Transverse colon (tissue), 4 donors: ENCODE results near the gene SLC25A47. TPM values are rescaled to one million over a fixed set of nuclear protein-coding genes. Genes with fewer than 3 reads are reported as not detected.
A peak's percentile ranks its signal among the peaks of the same experiment; 100 is the strongest.

ENCODE experiments used
- DNase-seq: peaks from one replicate; pipeline ENCODE4 v3.0.0-alpha.2; 2019
- H3K27ac ChIP-seq, 4 donors: fragments of 200-600 bp; sonication (generic); 2 replicates each; pipeline ENCODE4 v1.5.1; 2016 to 2018; ENCODE audit warnings: inconsistent platforms in 4 of 4
- H3K27me3 ChIP-seq: fragments of 200-600 bp; sonication (generic); 2 replicates; pipeline ENCODE4 v1.5.1; 2017; ENCODE audit warnings: inconsistent platforms
- H3K36me3 ChIP-seq, 4 donors: fragments of 200-600 bp; sonication (generic); 2 replicates each; pipeline ENCODE4 v1.5.1; 2017 to 2019; ENCODE audit warnings: inconsistent platforms in 4 of 4
- H3K4me1 ChIP-seq, 4 donors: fragments of 200-600 bp; sonication (generic); 2 replicates each; pipeline ENCODE4 v1.5.1; 2017 to 2020; ENCODE audit warnings: inconsistent platforms in 4 of 4
- H3K4me3 ChIP-seq, 4 donors: fragments of 200-600 bp; sonication (generic); 1 replicate in 1 of 4; 2 replicates in 3 of 4; pipeline versions ENCODE4 v1.5.1 to v1.6.1; 2017 to 2019; ENCODE audit warnings: inconsistent platforms in 4 of 4
- H3K9me3 ChIP-seq, 2 donors: fragments of 200-600 bp; sonication (generic); 2 replicates each; pipeline ENCODE4 v1.5.1; 2017 to 2019; ENCODE audit warnings: inconsistent platforms in 2 of 2
- EP300 ChIP-seq: sonication (generic); formaldehyde crosslinking; IDR thresholded peaks from one replicate; pipeline ENCODE4 v1.6.1; 2017; ENCODE audit warnings: antibody characterized with exemption, low read depth
- POLR2A ChIP-seq: fragments of 450-650 bp; IDR thresholded peaks from one replicate; pipeline ENCODE4 v1.6.1; 2016; ENCODE audit warnings: antibody characterized with exemption, mild to moderate bottlenecking, moderate library complexity
- POLR2AphosphoS5 ChIP-seq, 3 donors: sonication (generic); formaldehyde crosslinking; IDR thresholded peaks; one replicate each; pipeline ENCODE4 v1.6.1; 2016; ENCODE audit warnings: antibody characterized with exemption in 3 of 3
- WGBS, 2 donors: methylation state at CpG; one replicate each; pipeline ENCODE4 v1.1.5; 2018; ENCODE audit warnings: low coverage in 1 of 2; 5-methylcytosine and 5-hydroxymethylcytosine counted together
- in situ Hi-C, 4 donors: fragments of 200-750 bp; cut with MboI; loops; one replicate each; pipeline versions ENCODE4 v1.15.0 to v1.15.1; 2017; ENCODE audit warnings: low sequenced_read_pairs in 3 of 4, low pct_ligation_motif_present in 1 of 4, low pct_unique_long_range_greater_than_20kb in 1 of 4
- intact Hi-C: fragments of 100-400 bp; cut with DNase I; formaldehyde crosslinking; loops from one replicate; pipeline ENCODE4 v1.15.1; 2023; ENCODE audit warnings: low total_unique reads
- total RNA-seq, 4 donors: library from RNA; depleted of rRNA; stranded (reverse); fragments of >200 nt; gene quantifications; one replicate each; pipeline ENCODE4 v1.1.0, GENCODE V29; 2016
- TF ChIP-seq, protein P1 (sequence below), 5 experiments: fragments of 200-600 bp in 3 of 5; fragments of 450-650 bp in 2 of 5; sonication (generic) in 3 of 5; IDR thresholded peaks; 1 replicate in 2 of 5; 2 replicates in 3 of 5; pipeline ENCODE4 v1.5.1; 2016 to 2017; ENCODE audit warnings: antibody characterized with exemption in 5 of 5, inconsistent platforms in 3 of 5, mild to moderate bottlenecking in 2 of 5, moderate library complexity in 1 of 5

Gene SLC25A47
- total RNA-seq, 4 donors from 2014 or later, result 0.27 to 0.32 TPM; not detected in 2

DNA sequence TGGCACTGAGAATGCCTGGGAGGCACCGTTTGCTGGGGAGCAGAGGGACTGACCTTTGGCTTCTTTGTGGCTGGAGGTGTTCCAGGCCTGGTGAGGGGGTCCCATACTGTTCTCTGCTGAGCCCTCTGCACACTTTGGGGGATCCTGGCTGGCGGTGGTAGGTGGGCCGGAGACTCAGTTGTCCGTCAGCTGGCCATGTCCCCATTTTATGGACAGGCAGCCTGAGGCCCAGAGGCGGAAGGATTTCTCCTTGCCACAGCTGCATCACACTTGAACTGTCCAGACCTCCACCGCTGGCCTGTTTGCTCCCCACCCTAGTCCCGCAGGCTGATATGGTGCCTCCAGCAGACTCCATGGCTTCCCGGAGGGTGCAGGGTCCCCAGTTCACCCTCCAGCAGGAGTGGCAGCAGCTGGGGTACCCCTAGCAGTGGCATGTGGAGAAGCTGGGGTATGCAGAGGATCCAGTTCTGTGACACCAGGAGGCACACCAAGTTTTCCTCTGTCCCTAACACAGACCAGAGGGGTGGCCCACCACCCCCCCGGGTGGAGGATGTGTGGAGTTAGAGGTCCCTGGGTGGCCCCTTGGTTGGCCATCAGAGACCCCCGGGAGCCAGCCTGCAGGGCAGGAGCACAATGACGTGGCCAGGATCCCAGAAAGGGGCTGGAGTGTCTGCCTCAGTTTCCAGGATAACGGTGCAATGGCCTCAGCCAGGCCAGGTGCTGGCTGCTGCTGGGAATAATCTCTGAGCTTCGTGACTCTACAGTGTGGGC lies 31.6 kb upstream of the SLC25A47 start:
- Histone ChIP-seq H3K27ac (no peak overlapping the region), H3K9me3 (no peaks in the 10 kb centered on the region), H3K4me3 (no peak overlapping the region), H3K36me3 (no peaks in the 10 kb centered on the region), H3K4me1 (peaks cover 0 to 2% (median under 1%) of the 10 kb centered on the region in 4 donors), H3K27me3 (no peaks in the 10 kb centered on the region)
- in situ Hi-C loops, result no loop called here
- TF ChIP-seq EP300 (no peak), POLR2A (no peak)
- 93% methylated on average over 11 of the region's 13 CpGs; no CpG with 5 or more reads in 1 of the 2 donors for WGBS, 2 donors
- peak; percentile 4 for DNase-seq
- intact Hi-C loops, result no loop called here

DNA sequence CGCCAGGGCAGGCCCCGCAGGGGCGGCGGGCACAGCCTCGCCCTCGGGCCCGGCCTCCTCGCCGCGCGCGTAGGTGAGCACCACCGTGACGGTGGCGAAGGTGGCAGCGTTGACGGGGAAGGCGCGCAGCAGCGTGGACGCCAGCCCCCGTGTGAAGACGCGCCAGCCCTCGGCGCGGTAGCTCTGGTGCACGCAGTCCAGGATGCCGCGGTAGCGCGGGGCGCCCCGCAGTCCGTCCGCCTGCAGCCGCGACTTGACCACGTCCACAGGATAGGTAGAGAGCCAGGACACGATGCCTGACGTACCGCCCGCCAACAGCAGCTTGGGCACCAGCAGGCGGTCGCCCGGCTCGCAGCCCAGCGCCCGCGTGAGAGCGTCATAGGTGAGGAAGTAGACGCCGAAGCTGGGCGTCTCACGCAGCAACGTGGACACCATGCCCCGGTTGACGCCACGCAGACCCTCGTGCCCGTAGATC lies 30.8 kb upstream of the SLC25A47 start:
- peak; percentile 6 for DNase-seq
- intact Hi-C loops, result no loop called here
- no peak overlapping the region for H3K4me3 ChIP-seq
- no peaks in the 10 kb centered on the region for H3K9me3 ChIP-seq
- no peaks in the 10 kb centered on the region for H3K36me3 ChIP-seq
- WGBS, 2 donors, result 95% methylated on average over 60 of the region's 61 CpGs; no CpG with 5 or more reads in 1 of the 2 donors
- no peak for TF ChIP-seq EP300
- TF ChIP-seq POLR2A, result no peak
- in situ Hi-C loops, result no loop called here
- peaks cover under 1 to 11% (median 8%) of the 10 kb centered on the region in 4 donors for H3K4me1 ChIP-seq
- no peaks in the 10 kb centered on the region for H3K27me3 ChIP-seq
- H3K27ac ChIP-seq, result no peak overlapping the region

DNA sequence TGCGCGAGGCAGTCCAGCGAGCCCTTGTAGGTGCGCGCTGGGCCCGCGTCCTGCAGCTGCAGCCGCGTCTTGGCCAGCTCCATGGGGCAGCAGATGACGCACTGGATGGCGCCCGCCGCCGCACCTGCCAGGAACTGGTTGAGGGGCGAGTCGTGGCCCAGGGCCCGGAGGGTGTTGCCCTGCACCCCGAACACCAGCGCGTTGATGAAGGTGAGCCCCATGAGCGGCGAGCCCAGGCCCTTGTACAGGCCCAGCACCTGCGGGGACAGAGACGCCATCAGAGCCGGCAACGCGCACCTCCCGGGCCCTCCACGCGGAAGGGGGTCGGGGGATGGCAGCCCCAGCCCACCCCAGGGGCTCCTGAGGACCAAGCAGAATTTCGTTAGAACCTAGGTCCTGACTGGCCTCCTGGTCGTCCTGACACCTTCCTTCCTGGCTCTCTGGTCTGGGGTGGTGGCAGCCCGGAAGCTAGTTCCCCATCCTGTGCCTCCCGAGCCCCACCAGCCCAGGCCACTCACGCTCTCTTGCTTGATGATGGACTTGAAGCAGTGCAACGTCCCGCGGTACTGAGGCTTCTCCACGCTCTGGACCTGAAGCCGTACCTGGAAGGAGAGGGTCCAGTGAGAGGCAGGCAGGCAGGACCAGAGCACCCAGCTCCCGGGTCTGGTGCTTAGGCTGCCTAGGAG lies 30.2 kb upstream of the SLC25A47 start:
- Histone ChIP-seq H3K9me3 (no peaks in the 10 kb centered on the region), H3K27me3 (no peaks in the 10 kb centered on the region), H3K36me3 (no peaks in the 10 kb centered on the region), H3K4me3 (no peak overlapping the region), H3K27ac (no peak overlapping the region), H3K4me1 (peaks cover 6 to 17% (median 13%) of the 10 kb centered on the region in 4 donors)
- in situ Hi-C loops (no loop called here), intact Hi-C loops (no loop called here)
- peak; percentile 5 for DNase-seq
- TF ChIP-seq POLR2AphosphoS5 (IDR thresholded peaks at IDR 0.05) (no peak), EP300 (no peak)
- TF ChIP-seq, protein P1, sequence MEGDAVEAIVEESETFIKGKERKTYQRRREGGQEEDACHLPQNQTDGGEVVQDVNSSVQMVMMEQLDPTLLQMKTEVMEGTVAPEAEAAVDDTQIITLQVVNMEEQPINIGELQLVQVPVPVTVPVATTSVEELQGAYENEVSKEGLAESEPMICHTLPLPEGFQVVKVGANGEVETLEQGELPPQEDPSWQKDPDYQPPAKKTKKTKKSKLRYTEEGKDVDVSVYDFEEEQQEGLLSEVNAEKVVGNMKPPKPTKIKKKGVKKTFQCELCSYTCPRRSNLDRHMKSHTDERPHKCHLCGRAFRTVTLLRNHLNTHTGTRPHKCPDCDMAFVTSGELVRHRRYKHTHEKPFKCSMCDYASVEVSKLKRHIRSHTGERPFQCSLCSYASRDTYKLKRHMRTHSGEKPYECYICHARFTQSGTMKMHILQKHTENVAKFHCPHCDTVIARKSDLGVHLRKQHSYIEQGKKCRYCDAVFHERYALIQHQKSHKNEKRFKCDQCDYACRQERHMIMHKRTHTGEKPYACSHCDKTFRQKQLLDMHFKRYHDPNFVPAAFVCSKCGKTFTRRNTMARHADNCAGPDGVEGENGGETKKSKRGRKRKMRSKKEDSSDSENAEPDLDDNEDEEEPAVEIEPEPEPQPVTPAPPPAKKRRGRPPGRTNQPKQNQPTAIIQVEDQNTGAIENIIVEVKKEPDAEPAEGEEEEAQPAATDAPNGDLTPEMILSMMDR (IDR thresholded peaks at IDR 0.05), result no peak
- 95% methylated on average over 40 of the region's 42 CpGs; no CpG with 5 or more reads in 1 of the 2 donors for WGBS, 2 donors

DNA sequence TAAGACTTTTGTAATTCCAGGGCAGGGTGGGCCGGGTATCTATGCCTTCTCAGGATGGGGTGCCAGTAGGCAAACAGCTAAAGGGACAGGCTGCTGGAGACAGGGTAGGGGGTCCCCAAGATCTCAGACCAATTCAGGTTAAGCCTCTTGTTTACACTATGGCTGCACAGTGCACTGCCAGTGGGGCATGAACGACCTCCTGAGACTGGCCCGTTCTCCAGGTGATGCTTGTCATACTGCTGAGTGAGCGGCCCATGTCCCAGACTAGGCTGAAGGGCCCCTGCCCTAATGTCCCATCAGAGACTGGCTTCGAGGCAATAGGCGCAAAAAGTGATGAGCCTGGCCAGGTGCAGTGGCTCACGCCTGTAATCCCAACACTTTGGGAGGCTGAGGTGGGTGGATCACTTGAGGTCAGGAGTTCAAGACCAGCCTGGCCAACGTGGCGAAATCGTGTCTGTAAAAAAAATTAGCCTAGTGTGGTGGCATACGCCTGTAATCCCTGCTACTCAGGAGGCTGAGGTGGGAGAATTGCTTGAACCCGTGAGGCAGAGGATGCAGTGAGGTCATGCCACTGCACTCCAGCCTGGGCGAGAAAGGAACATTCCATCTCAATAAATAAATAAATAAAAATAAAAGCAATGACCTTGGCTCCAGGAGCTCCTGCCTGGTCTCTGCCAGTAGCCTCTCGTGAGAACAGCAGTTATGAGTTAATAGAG lies 29.5 kb upstream of the SLC25A47 start:
- Histone ChIP-seq H3K9me3 (no peaks in the 10 kb centered on the region), H3K36me3 (no peaks in the 10 kb centered on the region), H3K4me3 (no peak overlapping the region), H3K27me3 (no peaks in the 10 kb centered on the region), H3K4me1 (peaks cover 10 to 21% (median 16%) of the 10 kb centered on the region in 4 donors), H3K27ac (no peak overlapping the region)
- DNase-seq, result peak; percentile 4
- 73% methylated on average over 13 of the region's 14 CpGs; no CpG with 5 or more reads in 1 of the 2 donors for WGBS, 2 donors
- intact Hi-C loops (no loop called here), in situ Hi-C loops (no loop called here)
- TF ChIP-seq, protein P1 (IDR thresholded peaks at IDR 0.05), result no peak
- TF ChIP-seq POLR2AphosphoS5 (IDR thresholded peaks at IDR 0.05) (no peak), POLR2A (no peak), EP300 (no peak)
